Stimulated activated CD4-positive, alpha-beta T cell treated with anti-CD3 and anti-CD28 coated beads, Interleukin-15, amount 100 ng/mL, for 24 hours (primary cell): ENCODE data around the gene PTPRCAP.

Experiments
- DNase-seq: peaks from one replicate; pipeline ENCODE4 v3.0.0-alpha.2; 2020

Gene PTPRCAP

GRCh38 chr11:67395555-67396258, 41.8 kb downstream of the PTPRCAP start:
- no peak for DNase-seq

DNA sequence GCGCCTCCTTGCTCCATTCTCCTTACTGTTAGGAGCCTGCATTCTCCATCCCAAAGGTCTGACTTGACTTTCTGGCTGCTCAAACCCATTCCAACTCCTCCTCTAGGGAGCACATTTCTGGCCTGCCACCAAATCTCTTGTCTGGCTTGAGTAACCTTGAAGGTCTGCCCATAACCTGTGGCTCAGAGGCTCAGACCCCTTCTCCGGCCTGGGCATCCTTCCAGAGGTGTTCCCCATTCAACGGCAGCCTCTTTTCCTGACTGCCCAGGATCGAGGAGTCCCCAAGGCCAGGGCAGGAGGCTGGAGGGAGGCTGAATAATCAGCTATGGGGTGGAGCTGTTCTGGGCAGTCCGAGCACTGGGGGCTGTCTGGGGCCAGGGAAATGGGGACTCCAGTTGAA, 43.5 kb downstream of the PTPRCAP start:
- DNase-seq: no peak

DNA sequence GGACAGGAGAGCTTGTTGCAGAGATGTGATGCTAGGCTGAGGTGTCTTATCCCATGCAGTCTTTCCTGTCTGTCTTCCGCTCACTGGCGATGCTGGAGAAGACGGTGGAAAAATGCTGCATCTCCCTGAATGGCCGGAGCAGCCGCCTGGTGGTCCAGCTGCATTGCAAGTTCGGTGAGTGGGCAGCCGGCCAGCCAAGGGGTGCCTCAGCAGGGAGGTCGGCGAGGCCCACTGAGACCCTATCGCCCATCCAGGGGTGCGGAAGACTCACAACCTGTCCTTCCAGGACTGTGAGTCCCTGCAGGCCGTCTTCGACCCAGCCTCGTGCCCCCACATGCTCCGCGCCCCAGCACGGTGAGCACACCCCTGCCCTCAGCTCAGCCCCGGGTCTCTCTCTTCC, 44.0 kb downstream of the PTPRCAP start:
- DNase-seq: no peak

- no peak for DNase-seq
Observed at GRCh38 chr11:67392183-67392715, 45.2 kb downstream of the PTPRCAP start.

DNA sequence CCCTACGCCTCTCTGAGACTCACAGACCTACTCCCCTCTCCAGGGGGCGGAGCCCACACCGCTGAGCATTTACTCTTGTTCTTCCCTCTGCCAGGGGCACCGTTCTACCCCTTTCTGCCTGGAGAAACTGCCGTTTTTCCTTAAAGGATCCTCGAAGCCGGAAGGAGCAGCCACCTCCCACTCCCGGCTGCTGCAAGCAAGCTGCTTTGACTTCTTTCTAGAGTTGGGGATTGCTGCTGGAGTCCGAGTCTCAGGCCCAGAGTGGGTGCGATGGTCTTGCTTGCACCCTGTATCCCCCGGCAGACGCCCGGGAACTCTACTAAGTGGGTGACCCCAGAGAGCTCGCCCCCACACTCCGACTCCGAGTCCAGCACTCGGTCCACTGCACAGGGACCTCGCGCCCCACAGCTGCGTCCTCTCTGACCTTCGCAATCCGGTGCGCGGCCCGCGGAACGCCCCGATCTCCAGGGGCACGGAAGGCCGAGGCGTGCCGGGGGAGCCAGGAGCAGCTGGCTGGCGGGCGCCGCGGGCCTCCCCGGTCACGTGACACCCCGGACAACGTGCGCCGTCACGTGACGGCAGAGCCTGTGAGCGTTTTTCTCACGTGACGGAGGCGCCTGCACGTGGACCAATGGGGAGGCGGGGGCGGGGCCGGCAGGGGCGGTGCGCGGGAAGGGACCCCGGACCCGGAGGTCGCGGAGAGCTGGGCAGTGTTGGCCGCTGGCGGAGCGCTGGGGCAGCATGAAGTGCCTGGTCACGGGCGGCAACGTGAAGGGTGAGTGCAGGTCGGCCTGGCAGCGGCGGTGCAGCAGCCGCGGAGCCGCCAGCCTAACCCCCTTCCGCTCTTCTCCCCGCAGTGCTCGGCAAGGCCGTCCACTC, 45.9 kb downstream of the PTPRCAP start, which contains the start of gene RAD9A:
TSS of gene RAD9A (plus strand) at position 683 of the 879 bp plus-strand sequence. CDS start at position 742, 59 bp downstream.
- peak; percentile 97 for DNase-seq

- DNase-seq: no peak
Observed at GRCh38 chr11:67390947-67391303, 46.6 kb downstream of the PTPRCAP start.

DNA sequence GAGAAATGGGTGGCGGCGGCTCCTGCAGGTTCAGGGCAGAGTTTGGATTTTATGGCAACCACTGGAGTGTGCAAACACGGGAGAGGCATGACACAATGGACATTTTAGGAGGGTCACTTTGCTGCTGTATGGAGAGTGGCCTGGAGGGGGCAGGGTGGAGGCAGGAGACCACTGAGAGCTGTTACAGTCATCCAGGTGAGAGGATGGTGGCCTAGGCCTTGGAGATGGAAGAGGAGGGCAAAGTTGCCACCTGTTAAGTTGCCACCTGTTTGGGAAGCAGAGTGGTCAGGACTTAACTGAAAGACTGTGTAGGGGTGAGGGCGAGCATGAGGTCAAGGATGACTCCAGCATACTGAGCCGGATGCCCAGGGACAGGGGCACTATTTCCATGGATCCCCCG, 48.0 kb downstream of the PTPRCAP start:
- DNase-seq: peak; percentile 71

DNA sequence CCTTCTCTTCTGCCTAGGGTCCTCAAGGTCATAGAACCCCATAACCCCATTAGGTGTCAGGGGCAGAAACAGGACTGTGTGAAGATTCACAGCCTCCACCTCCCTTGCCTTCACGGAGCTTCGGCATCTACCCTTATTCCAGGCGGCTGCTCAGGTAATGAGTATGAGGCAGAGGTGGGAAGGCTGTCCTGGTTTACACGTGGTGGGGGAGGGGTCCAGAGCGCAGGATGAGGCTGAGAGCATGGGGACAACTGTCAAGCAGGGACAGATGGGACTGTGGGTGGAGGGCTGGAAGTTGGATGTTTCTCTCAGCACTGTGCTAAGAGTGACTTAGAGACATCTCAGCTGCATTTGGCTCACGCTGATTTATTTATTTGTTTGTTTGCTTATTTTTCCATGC, 50.0 kb downstream of the PTPRCAP start:
- DNase-seq: no peak

DNA sequence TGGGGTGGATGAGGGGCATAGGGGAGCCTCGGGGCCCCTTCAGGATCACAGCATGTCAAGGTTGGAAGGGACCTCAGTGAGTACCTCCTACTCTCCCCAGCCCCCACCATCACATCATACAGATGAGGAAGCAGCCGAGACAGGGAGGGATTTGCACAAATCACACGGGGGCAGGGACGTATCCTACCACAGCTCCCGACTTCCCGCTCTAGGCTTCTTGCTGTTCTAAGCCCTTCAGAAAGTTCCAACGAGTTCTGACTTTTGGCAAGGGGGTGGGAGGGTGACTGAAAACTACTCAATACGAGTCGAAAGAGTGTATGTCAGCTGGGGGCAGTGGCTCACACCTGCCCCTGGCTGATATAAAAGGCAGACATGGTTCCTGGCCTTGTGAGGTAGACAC, 50.4 kb downstream of the PTPRCAP start:
- no peak for DNase-seq
